Transverse colon (tissue), 3 donors: ENCODE results near the gene MCF2L2.

ENCODE experiments used
- CTCF ChIP-seq, 5 experiments: fragments of 200-600 bp in 3 of 5; fragments of 450-650 bp in 2 of 5; sonication (generic) in 3 of 5; IDR thresholded peaks; 1 replicate in 2 of 5; 2 replicates in 3 of 5; pipeline ENCODE4 v1.5.1; 2016 to 2017; ENCODE audit warnings: antibody characterized with exemption in 5 of 5, inconsistent platforms in 3 of 5, mild to moderate bottlenecking in 2 of 5, moderate library complexity in 1 of 5
- POLR2A ChIP-seq: fragments of 450-650 bp; IDR thresholded peaks from one replicate; pipeline ENCODE4 v1.6.1; 2016; ENCODE audit warnings: antibody characterized with exemption, mild to moderate bottlenecking, moderate library complexity

- TF ChIP-seq CTCF (IDR thresholded peaks at IDR 0.05) (no peak), POLR2A (no peak)
Measured at GRCh38 chr3:183185696-183186095, 242.7 kb downstream of the MCF2L2 start.
